ENCODE results near the gene MLIP. TPM values are rescaled to one million over a fixed set of nuclear protein-coding genes. Genes with fewer than 3 reads are reported as not detected.
A peak's percentile ranks its signal among the peaks of the same experiment; 100 is the strongest.

MLIP gene
- total RNA-seq, 4 donors from 2014 or later, result 0.64 to 4.3 (median 2.5) TPM

DNA sequence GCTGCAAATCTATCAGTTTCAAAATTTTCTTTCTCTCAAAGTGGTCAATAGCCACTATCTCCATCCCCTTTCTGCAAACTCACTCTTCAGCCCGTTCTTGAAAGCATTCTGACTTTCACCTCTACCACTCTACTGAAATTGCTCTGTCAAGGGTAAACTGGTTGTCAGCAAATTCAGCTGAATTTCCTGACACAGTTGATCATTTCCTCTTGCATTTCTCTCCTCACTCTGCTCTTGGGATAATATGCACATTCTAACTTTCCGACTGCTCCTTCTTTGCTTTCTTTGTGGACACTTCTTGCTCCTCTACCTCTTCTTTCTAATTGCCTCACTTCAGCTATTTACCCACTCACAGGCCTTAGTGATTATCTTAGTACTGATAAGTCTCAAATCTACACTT lies 123.3 kb downstream of the MLIP start:
- no peaks in the 10 kb centered on the region for H3K4me1 ChIP-seq
- H3K9me3 ChIP-seq, result no peaks in the 10 kb centered on the region
- intact Hi-C loops (cut with DNase I), result no loop called here
- H3K4me3 ChIP-seq, result no peak overlapping the region
- TF ChIP-seq POLR2A (IDR thresholded peaks at IDR 0.05), result no peak
- TF ChIP-seq, protein P1, sequence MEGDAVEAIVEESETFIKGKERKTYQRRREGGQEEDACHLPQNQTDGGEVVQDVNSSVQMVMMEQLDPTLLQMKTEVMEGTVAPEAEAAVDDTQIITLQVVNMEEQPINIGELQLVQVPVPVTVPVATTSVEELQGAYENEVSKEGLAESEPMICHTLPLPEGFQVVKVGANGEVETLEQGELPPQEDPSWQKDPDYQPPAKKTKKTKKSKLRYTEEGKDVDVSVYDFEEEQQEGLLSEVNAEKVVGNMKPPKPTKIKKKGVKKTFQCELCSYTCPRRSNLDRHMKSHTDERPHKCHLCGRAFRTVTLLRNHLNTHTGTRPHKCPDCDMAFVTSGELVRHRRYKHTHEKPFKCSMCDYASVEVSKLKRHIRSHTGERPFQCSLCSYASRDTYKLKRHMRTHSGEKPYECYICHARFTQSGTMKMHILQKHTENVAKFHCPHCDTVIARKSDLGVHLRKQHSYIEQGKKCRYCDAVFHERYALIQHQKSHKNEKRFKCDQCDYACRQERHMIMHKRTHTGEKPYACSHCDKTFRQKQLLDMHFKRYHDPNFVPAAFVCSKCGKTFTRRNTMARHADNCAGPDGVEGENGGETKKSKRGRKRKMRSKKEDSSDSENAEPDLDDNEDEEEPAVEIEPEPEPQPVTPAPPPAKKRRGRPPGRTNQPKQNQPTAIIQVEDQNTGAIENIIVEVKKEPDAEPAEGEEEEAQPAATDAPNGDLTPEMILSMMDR (IDR thresholded peaks at IDR 0.05), result no peak
- H3K36me3 ChIP-seq, result no peaks in the 10 kb centered on the region
- DNase-seq, result no peak
- 67 to 75% methylated on average over 2 of the region's 2 CpGs for WGBS, 2 donors
- H3K27ac ChIP-seq, result no peak overlapping the region
- H3K27me3 ChIP-seq, result no peaks in the 10 kb centered on the region

DNA sequence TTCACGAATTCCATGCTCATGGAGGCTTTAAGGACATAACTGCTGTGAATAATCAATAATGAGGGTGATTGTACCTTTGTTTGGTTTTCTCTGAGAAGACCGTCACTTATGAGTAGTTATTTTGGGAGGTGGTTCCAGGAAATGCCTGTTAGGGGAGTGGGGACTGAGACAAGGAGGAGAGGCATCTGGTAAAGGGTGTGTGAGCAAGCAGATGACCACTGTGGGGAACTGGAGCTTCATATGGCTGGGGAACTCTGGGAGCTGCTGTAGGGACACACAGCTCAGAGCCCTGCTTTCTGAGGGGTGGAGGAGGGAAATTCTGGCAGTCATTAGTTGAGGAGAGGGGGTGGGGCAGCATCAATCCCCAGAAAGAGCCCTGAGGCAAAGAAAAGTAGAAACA lies 125.7 kb downstream of the MLIP start:
- intact Hi-C loops (cut with DNase I), result no loop called here
- TF ChIP-seq POLR2A (IDR thresholded peaks at IDR 0.05), result no peak
- TF ChIP-seq, protein P1 (IDR thresholded peaks at IDR 0.05), result no peak
- WGBS, 2 donors, result 63 to 73% methylated on average over 2 of the region's 2 CpGs
- no peaks in the 10 kb centered on the region for H3K27me3 ChIP-seq
- H3K36me3 ChIP-seq, result no peaks in the 10 kb centered on the region
- no peak overlapping the region for H3K27ac ChIP-seq
- no peaks in the 10 kb centered on the region for H3K9me3 ChIP-seq
- no peak for DNase-seq
- H3K4me1 ChIP-seq, result no peaks in the 10 kb centered on the region
- H3K4me3 ChIP-seq, result no peak overlapping the region

DNA sequence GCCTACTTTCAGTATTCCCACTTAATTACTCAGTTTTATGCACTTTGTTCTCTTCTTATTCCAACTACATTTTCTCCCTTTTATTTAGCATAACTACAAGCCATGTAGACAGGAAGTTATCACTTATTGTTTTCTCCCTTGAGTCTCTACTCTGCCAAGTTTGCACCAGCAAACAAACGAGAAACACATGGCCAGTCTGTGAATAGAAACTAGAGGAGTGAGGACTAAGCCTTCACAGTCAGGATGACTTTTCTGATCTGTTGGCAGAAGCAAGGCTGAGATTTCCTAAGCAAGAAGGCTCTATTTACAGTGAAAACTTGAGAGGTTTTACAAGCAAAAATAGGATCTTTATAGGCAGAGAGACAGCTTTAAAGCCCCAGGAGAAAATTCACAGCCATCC lies 127.2 kb downstream of the MLIP start:
- H3K27me3 ChIP-seq, result no peaks in the 10 kb centered on the region
- TF ChIP-seq POLR2A (IDR thresholded peaks at IDR 0.05), result no peak
- TF ChIP-seq, protein P1 (IDR thresholded peaks at IDR 0.05), result no peak
- DNase-seq, result no peak
- H3K27ac ChIP-seq, result no peak overlapping the region
- H3K36me3 ChIP-seq, result no peaks in the 10 kb centered on the region
- WGBS, 2 donors, result 0 to 14% methylated on average over 1 of the region's 1 CpG
- no peak overlapping the region for H3K4me3 ChIP-seq
- H3K9me3 ChIP-seq, result no peaks in the 10 kb centered on the region
- H3K4me1 ChIP-seq, result no peaks in the 10 kb centered on the region
- intact Hi-C loops (cut with DNase I), result no loop called here

DNA sequence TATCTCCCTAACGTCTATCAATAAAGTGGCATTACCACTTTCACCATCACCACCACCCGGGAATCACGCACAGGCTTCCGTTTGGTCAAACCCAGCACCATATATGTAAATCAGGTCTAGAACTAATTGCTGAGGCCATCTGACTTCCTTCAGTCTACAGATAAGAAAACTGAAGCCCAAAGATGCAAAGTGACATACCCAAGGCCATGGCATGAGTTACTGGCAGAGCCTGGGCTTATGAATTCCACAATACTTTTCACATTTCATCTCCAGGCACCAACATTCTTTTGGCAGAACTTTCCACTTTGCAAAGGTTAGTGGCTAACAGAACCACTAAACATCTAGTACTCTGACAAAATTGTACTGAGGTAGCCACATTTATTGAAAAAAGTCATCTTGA lies 132.5 kb downstream of the MLIP start:
- Histone ChIP-seq H3K27ac (no peak overlapping the region), H3K36me3 (no peaks in the 10 kb centered on the region), H3K27me3 (no peaks in the 10 kb centered on the region), H3K9me3 (no peaks in the 10 kb centered on the region), H3K4me3 (no peak overlapping the region), H3K4me1 (no peaks in the 10 kb centered on the region)
- no peak for DNase-seq
- 84 to 91% methylated on average over 4 of the region's 4 CpGs for WGBS, 2 donors
- intact Hi-C loops (cut with DNase I), result no loop called here
- no peak for TF ChIP-seq POLR2A (IDR thresholded peaks at IDR 0.05)
- TF ChIP-seq, protein P1 (IDR thresholded peaks at IDR 0.05), result no peak

DNA sequence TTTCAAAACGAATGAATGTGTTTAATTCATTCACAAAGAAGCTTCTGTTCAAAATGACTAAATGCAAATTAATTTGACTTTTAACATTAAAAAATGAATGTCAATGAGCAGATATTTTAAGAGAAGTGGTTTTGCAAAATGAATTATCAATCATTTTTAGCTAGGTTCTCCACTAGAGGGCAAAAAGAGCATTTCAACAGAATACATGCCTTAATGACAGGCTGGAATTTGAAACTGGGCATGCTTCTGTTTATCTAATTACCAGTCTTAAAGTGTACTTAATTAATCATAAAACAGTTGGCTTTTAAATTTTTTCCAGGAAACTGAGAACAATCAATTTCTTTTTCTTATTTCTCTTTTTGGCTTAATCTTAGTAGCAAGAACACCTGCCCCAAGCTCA lies 133.2 kb downstream of the MLIP start:
- Histone ChIP-seq H3K4me3 (no peak overlapping the region), H3K4me1 (no peaks in the 10 kb centered on the region), H3K27ac (no peak overlapping the region), H3K36me3 (no peaks in the 10 kb centered on the region), H3K27me3 (no peaks in the 10 kb centered on the region), H3K9me3 (no peaks in the 10 kb centered on the region)
- DNase-seq, result no peak
- intact Hi-C loops (cut with DNase I), result no loop called here
- TF ChIP-seq, protein P1 (IDR thresholded peaks at IDR 0.05), result peak in 5 of 6 experiments; percentile 12 to 66 (median 42)
- no peak for TF ChIP-seq POLR2A (IDR thresholded peaks at IDR 0.05)
- 53 to 56% methylated on average over 1 of the region's 1 CpG for WGBS, 2 donors
